NCI-H2196 treated with DMSO at 0.1 percent for 48 hours (cell line): ENCODE data around the gene HAPLN1.
"Not testable (repeated sequence)": the region's sequence is repeated elsewhere in the genome, so short reads cannot be mapped to it uniquely, and the experiment has no call there.

Experiments used
- DNase-seq: peaks from one replicate; lab custom pipeline; 2025; ENCODE audit not compliant: unreplicated experiment; lab: John Stamatoyannopoulos, UW

The HAPLN1 gene

DNA sequence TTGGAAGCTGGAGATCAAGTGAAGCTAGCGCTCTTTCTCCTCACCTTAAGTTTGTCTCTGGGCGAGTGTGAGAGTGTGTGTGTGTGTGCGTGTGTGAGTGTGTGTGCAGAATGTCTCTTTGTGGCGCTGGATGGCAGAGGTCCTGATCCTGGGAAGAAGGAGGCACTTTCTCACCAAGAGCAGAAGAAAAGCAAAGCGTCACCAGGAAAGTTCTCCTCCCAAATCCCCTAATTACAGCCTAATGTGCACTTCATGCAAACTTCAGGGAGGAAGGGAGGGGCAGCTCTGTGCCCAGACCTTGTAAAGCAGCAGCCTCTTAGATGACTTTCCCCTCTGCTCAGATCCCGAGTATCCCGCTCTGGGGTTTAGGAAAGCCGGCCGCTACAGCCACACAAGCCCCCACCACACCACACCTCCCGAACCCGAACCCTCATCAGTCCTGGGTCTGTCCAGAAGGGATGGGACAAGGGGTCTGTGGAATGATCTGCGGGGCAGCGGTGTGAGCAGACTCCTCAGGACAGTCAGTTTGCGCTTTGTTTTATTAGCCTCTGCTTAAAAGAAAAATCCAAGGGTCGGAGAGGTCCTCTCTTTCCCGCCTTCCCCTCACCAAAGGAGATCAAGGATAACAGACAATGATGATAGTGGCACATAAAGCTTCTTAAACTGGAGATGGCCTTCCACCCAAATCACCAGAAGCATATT lies at the start of gene HAPLN1:
HAPLN1 (minus strand) TSS at position 20 of the 702 bp plus-strand sequence. CDS start 47,332 bp downstream, outside the sequence.
- no peak for DNase-seq

DNA sequence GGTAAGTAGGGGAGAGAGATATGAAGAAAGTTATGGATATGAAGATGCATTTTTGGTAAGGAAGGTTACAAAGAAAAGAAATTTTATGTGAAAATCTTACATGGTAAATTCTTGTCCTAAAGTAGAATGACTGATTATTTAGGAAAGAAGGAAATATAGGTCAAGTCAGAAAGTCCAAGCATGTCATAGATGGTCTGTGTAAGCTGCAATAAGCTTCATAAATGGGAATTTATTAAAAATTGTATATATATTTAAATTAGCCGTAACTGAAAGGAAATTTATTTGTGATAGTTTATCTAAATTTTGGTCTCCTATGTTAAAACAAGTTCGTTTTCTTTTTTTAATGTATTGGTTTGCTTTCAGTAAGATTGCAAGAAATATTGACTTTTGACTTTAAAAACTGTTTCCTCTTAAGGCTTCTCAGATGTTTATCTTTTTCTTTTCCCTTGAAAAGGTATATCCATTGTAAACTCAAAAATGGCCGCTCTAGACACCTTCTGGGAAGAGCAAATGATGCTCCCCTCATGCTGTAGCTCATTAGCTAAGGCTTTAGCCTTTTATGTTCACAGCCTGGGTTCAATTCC lies 46.8 kb upstream of the HAPLN1 start:
- DNase-seq = no peak

DNA sequence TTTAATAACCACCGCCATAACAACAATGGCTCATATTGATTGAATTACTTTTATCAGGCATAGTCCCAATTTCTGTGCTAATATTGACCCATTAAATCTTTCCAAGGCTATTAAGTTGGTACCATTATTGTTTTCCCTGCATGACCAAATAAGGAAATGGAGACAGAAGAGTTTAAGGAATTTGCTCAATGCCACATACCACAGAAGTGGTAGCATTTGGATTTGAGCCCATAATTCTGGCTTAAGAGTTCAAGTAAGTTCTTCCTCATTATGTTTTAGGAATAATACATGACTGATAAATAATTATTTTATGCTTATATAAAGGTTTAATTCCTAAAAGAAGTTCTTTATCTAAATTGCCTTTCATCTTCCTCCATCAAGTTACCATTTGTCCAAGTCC lies 43.4 kb upstream of the HAPLN1 start:
- no peak for DNase-seq

DNA sequence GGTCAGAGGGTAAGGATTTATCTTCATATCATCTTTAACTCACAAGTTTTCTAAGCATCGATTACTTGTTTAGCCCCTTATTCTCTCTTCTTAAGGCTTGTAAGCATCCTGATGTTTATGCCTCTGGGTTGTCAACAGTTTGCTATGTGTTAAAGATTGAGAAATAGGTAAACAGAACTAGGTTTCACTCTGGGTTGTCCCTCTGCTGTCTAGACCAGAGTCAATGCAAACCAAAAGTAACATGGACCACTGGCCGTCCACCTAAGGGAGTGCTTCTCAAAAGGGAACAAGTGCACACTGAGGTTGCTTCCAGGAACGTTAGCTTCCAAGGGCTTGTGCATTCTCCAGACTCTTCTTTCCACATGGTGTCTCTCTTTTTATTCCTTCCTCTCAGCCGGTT lies 39.9 kb upstream of the HAPLN1 start:
- DNase-seq = no peak

DNA sequence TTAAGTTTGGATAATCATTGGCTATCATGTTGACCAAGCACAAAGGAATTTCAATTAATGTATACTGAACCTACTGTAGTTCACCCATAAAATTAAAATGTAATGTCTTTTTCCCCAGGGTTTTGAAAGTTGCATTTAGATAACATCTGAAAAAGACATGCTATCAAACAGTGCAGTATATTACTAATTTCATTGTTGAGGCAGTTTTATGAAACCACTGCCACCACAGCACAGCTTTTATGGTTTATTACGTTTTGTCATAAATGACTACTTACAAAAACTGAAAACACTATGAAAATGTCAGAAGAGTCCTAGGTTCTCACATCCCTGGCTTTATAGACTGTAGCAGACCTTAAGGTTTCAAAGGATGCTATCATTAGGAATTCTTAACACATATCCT lies 32.0 kb upstream of the HAPLN1 start:
- DNase-seq = no peak

DNA sequence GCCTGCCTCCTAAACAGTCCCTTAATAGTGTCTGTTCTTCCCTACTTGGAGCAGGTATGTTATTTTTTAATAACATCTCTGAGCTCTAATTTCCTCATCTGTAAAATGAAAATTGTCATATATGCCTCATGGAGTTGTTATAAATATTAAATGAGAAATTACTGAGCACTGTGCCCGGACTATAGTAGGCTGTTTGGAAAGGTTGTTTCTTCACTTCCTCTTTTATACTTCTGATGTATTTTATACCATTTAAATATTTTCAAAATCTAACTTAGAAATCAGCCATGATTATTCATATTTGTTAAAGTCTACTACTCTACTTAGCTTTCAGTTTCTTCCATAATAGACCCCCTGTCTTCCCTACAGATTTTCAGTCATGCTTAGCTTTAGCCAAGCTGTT lies 30.5 kb upstream of the HAPLN1 start:
- no peak for DNase-seq

DNA sequence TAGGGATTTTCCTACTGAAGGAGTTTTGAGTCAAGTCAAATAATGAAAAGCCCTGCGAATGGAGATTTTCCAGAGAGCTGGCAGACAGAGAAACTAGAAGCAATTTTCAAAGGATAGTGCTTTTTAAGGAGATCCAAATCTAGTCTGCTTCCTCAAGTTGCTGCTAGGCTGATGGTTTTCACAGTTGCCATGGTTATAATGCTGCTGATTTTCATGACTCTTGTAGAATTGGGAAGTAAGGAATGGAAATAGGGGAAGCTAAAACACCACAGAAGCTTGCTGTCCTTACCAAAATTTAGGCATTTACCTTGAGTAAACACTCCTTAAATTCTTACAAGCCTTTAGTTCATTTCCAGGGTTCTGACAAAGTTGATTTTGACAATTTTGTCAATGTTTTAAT lies 30.1 kb upstream of the HAPLN1 start:
- DNase-seq = no peak

DNA sequence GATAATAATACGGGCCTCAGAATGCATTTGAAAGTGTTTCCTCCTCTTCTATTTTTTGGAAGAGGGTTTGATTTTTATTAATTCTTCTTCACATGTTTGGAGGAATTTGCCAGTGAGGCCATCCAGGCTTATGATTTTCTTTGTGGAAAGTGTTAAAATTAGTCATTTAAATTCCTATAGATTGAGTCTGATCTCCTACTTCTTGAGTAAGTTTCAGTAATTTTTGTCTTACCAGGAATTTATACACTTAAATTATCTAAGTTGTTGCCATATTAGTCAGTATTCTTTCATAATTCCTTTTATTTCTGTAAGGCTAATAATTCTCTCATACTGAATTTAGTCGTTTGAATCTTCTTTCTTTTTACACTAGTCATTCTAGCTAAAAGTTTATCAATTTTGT lies 25.2 kb upstream of the HAPLN1 start:
- no peak for DNase-seq

DNA sequence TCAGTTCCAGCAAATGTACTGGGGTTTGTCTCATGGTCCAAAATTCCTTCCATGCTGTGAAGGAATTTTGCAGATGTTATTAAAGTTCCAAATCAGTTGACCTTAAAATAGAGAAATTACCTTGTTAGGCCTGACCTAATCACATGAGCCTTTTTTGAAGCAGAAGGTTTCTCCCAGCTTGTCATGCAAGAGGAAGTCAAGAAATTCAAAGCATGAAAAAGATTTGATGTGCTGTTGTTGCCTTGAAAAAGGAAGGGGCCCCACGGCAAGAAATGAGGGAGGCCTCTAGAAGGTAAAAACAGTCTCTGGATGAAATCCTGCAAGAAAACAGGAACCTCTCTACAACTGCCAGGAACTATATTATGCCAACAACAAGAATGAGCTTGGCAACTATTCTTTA lies 24.2 kb upstream of the HAPLN1 start:
- no peak for DNase-seq

DNA sequence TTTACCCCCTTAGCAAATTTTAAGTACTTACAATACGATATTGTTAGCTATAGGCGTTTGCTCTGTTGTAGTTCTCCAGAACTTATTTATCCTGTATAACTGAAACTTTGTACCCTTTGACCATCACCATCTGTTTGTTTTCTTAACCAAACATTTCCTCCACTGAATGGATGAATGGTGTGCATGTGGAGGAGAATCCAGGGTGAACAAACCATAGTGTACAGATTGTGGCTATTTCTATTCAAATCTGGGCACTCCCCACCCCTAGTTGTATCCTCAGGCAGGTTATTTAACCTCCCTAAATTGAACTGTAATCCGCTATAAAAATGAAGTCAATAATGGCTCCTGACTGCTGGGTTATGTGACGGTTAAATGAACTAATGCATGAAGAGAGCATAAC lies 21.4 kb upstream of the HAPLN1 start:
- DNase-seq = no peak

DNA sequence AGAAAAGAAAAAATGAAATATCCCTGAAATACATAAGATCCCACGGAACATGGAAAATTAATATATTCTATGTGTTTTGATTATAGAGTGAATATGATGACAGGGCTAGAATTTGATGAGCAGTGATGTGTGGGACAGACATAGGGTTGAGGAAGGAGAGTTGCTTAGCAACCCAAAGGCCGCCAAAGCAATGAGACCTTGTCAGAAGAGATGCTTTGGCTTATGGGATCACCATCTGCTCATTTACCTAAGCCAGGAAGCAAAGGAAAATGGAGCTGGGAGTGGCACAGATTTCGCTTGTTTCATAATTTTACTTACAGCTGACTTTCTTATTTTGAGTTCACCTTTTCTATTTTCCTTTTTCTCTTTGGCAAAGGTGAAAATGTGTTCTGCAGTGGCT lies 20.9 kb upstream of the HAPLN1 start:
- no peak for DNase-seq

DNA sequence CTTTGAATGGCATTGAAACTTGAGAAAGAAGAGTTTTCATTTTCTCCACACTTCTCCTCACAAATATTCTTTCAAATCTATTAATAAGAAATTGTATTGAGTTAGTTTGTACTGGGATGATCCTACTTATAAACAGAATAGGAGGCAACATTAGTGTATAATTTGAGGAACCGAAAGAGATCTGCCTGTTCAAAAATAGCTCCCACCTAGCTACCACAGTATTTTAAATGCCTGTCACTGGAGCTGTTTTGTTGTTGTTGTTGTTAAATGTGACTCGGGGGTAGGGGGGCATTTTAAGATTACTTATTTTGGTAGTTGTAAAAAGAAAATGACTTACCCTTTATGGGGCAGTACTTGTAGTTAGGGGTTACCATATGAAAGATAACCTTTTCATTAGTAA lies 20.1 kb upstream of the HAPLN1 start:
- DNase-seq = no peak

DNA sequence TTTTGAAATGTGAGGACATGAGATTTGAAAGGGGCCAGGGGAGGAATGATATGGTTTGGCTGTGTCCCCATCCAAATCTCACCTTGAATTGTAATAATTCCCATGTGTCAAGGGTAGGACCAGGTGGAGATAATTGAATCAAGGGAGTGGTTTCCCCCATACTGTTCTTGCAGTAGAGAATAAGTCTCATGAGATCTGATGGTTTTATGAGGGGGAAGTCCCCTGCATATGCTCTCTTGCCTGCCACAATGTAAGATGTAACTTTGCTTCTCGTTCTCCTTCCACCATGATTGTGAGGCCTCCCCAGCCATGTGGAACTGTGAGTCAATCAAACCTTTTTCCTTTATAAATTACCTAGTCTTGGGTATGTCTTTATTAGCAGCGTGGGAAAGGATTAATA lies 15.5 kb upstream of the HAPLN1 start:
- DNase-seq = not testable (repeated sequence)

DNA sequence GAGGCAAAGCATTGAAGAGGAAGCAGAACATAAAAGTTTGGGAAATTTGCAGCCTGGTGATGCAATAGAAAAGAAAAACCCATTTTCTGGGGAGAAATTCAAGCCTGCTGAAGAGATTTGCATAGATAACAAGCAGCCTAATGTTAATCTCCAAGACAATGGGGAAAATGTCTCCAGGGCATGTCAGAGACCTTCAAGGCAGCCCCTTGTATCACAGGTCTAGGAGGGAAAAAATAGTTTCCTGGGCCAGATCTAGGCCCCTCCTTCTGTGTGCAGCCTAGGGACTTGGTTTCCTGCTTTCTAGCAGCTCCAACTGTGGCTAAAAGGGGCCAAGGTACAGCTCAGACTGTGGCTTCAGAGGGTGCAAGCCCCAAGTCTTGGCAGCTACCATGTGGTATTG lies 14.4 kb upstream of the HAPLN1 start:
- DNase-seq = not testable (repeated sequence)

DNA sequence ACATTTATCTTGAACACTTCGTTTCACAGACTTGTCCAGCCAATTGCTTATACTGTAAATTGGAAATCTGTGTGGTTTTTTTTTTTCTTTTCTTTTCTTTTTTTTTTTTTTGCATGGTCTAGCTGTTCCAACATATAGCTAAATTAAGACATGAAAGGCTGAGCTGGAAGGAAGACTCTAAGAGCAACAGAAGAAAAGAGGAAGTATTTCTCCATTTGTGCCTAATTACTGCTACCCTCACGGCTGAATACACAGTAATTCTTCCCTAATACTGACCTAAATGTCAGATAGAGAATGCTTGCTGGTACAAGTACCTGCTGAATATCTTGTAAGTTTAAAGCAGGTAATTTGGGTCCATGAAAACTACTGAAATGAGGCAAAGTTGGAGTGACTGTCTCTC lies 11.0 kb upstream of the HAPLN1 start:
- DNase-seq = no peak

DNA sequence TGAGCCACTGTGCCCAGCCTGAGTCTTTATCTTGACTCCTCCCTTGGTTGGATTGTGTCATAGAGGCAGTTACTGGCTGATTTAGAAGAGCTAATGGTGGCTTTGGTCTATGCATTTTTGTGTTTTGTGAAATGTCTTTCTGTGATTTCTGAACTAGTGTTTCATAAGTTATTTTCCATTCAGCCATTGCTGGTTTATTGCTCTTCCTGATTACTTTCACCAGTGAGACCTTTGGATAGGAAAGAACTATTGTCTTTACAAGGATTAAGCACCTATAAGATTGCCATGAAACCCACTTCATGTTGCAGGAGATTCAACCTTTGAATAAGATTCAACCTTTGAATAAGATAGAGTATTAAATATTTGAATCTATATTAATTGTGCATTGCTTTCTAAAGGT lies 8.7 kb upstream of the HAPLN1 start:
- no peak for DNase-seq

DNA sequence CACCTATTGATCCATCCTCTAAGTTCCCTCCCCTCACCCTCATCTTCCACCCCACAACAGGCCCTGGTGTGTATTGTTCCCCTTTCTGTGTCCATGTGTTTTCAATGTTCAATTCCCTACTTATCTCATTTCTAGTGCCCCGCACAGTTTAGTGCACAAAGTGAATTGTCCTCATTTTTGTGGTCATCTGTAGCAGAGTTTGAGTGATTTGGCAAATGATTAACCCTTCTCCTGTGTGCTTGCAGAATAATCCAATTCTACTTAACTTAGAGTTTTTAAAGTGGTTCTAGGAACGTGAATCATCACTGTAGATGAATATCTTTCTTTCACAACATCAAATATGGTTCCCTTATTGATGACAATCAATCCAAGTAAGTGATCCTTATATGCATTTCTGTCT lies 6.3 kb upstream of the HAPLN1 start:
- no peak for DNase-seq

DNA sequence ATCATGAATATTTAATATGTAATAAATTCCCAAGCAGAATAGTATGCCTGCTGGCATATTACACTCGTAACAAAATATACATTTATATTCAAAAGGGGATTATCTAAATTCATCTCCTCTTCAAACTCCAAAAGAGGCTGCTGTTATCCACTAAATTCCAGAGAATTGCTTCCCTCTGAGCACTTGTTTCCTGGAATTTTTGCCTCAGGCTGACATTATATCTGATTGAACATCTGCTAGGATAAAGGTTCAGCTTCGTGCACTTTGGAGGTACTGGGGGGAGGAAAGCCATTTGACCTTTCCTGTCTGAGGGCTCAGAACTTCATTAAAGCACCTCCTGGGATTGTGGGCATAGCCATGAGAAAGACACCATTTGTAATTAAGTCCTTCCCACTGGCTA lies 4.3 kb upstream of the HAPLN1 start:
- no peak for DNase-seq

DNA sequence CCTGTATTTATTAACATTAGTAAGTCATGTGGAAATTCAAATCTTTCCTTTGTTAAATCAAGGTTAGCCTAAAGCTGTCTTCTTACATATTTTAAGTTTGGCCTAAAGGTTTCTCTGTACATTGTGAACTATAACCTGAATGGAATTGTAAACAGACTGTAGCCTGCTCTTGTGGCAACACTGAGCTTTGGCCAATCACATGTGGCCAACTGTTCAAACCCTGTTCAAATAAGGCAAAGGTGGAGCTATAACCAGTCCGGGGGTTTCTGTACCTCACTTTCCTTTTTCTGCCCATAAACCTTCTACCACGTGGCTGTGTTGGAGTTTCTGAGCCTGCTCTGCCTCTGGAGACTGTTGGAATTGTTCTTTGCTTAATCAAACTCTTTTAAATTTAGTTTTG lies 3.3 kb upstream of the HAPLN1 start:
- no peak for DNase-seq

DNA sequence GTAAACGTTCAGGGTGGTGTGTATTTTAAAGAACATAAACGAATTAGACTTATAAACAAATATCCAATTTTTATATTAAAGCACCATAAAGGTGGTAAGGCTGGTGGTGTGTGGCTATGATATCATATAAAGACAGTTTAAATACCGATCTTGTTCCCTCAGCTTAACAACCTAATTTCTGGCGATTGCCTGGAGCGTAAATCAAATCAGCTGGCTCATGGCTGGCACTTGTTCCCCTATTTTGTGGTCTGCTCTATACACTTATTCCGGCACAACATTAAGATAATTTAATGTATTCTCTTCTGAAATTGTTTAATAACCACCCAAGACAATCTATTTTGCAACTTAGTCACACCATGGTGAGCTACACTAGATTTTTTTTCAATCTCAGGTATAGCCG lies 2.4 kb upstream of the HAPLN1 start:
- DNase-seq = no peak

DNA sequence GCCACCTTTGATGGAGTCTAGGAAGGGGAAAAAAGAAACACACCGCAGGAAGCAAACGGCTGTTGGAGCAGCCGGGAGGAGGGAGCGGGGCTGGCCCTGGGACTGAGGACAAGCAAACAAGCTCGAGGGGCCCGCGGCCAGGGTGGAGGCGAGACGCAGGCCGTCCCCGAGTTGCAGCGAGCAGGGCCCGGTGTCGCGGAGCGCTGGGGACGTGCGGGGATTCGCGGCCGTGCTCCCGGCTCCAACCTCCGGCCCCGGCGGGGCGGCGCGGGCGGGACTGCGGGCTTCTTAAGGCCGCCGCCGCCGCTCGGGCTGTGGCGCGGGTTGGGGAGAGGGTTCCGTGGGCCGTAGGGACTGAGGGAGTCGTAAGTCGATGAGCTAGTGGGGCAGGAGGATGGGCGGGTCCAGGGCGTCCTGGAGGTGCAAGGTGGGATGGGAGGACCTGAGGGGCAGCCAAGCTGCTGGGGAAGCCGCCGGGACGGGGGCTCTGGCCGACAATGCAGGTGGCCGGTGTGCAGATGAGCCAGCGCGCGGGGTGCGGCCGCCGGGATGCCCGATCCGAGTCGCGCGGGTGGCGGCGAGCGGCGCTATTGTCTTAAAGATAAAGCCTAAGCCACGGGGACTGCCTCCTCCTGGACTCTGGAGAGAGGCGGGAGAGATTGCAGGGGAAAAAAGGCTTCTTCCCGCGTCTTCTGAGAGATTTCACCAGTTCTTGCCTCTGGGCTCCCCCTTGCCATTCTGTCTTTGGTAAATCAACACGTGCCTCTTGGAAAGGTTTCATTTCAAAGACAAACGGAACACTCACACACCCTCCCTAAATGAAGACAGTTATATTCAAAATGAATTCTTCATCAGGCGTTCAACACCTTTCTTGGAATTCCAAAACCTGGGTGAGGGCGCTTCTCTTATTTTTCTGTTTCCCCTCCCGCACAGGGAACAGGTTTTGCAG lies 1.6 kb upstream of the HAPLN1 start:
- DNase-seq = no peak

DNA sequence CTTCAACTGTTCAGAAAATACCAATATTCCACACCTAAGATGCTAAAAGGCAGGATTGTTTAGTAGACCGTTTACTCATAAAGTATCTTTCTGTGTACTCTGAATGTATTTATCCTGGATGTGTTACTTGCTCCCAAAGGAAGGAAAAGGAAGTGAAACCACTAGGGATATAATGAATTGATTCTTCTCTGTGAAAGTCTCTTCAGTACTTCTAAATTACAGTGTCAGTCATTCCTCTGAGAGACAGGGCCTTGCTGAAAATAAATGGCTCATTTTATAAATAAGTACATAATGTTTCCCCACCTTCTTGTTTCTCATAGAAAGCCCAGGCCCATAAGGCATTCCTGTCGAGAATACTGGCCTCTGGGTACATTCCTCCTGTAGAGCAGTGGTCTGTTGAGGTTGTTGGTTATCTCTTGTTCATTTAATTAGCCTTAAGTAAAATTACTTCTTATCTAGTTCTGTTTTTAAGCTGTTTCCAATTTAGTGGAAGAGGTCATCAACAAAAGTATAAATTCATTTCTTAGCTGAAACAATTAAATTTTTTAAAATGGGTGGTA lies 1.6 kb downstream of the HAPLN1 start:
- no peak for DNase-seq
